SHP77 (cell line): ENCODE data around the gene PRRC2C.

Source experiments
- DNase-seq, 2 experiments: peaks; one replicate each; lab custom pipeline; 2025; lab: John Stamatoyannopoulos, UW

PRRC2C gene

DNA sequence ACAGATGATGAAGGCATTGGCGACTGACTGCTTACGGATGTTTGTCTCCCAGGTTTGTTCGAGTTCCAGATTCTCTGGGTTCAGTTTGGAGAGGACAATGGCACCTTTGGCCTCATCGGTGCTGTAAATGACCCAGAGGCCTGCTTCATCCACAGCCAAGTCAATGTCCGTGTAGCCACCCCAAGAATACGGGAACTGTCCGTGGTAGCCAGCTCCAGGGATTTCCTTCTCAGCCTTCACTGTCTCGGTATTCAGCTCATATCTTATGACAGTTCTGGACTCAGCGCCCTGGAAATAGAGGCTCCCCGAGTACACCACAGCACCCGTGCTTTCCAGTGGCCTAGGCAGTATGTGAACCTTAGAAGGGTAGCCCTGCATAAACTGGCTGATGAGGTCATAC lies 150.8 kb downstream of the PRRC2C start:
- no peak for DNase-seq

DNA sequence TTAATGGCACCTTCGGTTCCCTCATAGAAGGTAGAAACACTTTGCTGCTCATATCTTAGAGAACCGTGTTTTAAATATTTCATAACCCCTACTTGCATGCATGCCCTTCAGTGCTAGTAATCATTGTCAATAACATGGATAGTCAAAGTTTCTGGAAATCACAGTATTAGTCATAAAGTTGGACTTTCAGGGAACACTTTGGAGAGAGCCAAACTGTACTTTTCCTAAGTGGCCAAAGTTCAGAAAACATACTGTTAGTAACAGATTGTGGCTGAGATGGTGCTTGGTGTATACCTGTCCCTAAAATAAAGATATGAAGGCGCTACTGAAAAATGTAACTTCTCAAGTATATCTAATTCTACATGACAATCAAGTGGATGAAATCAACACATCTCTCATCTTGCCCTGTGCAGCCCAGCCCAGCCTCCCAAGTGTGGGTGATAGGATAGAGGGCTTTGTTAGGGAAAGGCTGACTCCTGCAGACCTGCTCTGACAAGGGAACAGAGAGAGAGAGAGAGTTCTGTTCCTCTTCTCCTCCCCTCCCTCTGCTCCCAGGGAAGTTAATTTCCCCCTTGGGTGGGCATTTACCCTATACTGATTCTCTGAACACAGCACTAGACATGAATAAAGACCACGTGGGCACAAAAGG lies 152.7 kb downstream of the PRRC2C start:
- no peak for DNase-seq

DNA sequence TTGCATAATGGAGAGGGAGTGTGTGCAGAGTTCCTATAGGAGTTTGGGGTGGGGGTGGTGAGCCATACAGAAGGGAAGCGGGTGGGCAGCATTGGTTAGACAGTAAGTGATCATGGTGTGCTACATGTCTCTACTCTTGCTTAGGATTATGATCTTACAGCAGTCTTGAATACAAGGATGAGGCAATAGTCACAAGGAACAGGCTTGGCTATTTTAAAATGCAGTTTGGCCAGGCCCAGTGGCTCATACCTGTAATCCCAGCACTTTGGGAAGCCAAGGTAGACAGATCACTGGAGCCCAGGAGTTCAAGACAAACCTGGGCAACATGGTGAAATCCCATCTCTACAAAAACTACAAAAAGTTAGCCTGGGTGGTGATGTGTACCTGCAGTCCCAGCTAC lies 154.9 kb downstream of the PRRC2C start:
- DNase-seq = no peak

GRCh38 chr1:171641076-171641864 lies 155.9 kb downstream of the PRRC2C start:
- DNase-seq = no peak

DNA sequence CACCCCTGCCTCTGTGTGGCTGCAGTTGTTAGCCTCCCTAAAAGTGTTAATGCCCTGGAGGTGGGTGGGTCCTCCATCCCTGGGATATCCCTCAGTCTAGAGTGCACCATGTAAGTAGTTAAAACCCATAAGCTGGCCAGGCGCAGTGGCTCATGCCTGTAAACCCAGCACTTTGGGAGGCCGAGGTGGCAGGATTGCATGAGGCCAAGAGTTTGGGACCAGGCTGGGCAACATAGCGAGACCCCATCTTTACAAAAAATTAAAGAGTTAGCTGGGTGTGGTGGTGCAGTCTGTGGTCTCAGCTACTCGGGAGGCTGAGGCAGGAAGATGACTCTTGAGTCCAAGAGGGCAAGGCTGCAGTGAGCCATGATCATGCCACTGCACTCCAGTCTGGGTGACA lies 156.9 kb downstream of the PRRC2C start:
- DNase-seq = no peak
